Activated effector memory CD4-positive, alpha-beta T cell treated with anti-CD3 and anti-CD28 coated beads, Interleukin-2, amount 50 U/mL, for 16 hours (primary cell): ENCODE data around the gene MAGI1.

Experiments
- DNase-seq: peaks from one replicate; pipeline ENCODE4 v3.0.0-alpha.2; 2020

The MAGI1 gene

GRCh38 chr3:65938676-65939075, 100.0 kb downstream of the MAGI1 start:
- DNase-seq, result no peak

- no peak for DNase-seq
These were observed 100.6 kb downstream of the MAGI1 start for GRCh38 chr3:65938147-65938546.

GRCh38 chr3:65936908-65937638, 101.6 kb downstream of the MAGI1 start:
- no peak for DNase-seq

- DNase-seq, result no peak
These were observed 103.0 kb downstream of the MAGI1 start for GRCh38 chr3:65935724-65936123.

- DNase-seq, result no peak
These were observed 108.1 kb downstream of the MAGI1 start for GRCh38 chr3:65930648-65931047.

GRCh38 chr3:65928110-65928509, 110.6 kb downstream of the MAGI1 start:
- no peak for DNase-seq

- DNase-seq, result no peak
These were observed 111.1 kb downstream of the MAGI1 start for GRCh38 chr3:65927576-65927975.

GRCh38 chr3:65925254-65925954, 113.3 kb downstream of the MAGI1 start:
- no peak for DNase-seq

GRCh38 chr3:65924762-65925161, 114.0 kb downstream of the MAGI1 start:
- DNase-seq, result no peak

GRCh38 chr3:65922441-65922840, 116.3 kb downstream of the MAGI1 start:
- DNase-seq, result no peak

GRCh38 chr3:65919826-65920225, 118.9 kb downstream of the MAGI1 start:
- DNase-seq, result no peak

- no peak for DNase-seq
These were observed 123.2 kb downstream of the MAGI1 start for GRCh38 chr3:65915477-65915876.

GRCh38 chr3:65914740-65915367, 123.9 kb downstream of the MAGI1 start:
- no peak for DNase-seq

GRCh38 chr3:65914032-65914739, 124.5 kb downstream of the MAGI1 start:
- no peak for DNase-seq

GRCh38 chr3:65912647-65913046, 126.1 kb downstream of the MAGI1 start:
- no peak for DNase-seq

- DNase-seq, result no peak
These were observed 130.1 kb downstream of the MAGI1 start for GRCh38 chr3:65908588-65908987.

GRCh38 chr3:65907232-65908130, 131.2 kb downstream of the MAGI1 start:
- no peak for DNase-seq

- no peak for DNase-seq
These were observed 132.9 kb downstream of the MAGI1 start for GRCh38 chr3:65905771-65906170.

GRCh38 chr3:65904016-65904415, 134.7 kb downstream of the MAGI1 start:
- DNase-seq, result no peak

- no peak for DNase-seq
These were observed 136.4 kb downstream of the MAGI1 start for GRCh38 chr3:65902304-65902793.

GRCh38 chr3:65901226-65901625, 137.5 kb downstream of the MAGI1 start:
- DNase-seq, result no peak

- DNase-seq, result no peak
These were observed 139.5 kb downstream of the MAGI1 start for GRCh38 chr3:65899226-65899625.
